Neural cell (in vitro differentiated cells): ENCODE measurements around the gene STK17B. TPM values are rescaled to one million over a fixed set of nuclear protein-coding genes. Genes with fewer than 3 reads are reported as not detected.
"Not testable (repeated sequence)": the region's sequence is repeated elsewhere in the genome, so short reads cannot be mapped to it uniquely, and the experiment has no call there.

Experiments
- H2AFZ ChIP-seq: fragments of 200-600, 300-800 bp; sonication (generic), shearing (Covaris generic); 2 replicates; pipeline ENCODE4 v1.6.0; 2014; ENCODE audit warnings: low read depth, mild to moderate bottlenecking, antibody characterized with exemption, low read length, moderate library complexity
- H3F3A ChIP-seq: fragments of 200-600 bp; shearing (Covaris generic); 2 replicates; pipeline ENCODE4 v1.6.1; 2016; ENCODE audit warnings: mild to moderate bottlenecking, moderate library complexity, mixed read lengths, antibody characterized with exemption, low read length; ENCODE audit not compliant: insufficient read depth, poor library complexity, severe bottlenecking
- H3K27ac ChIP-seq: fragments of 200-600, 300-800 bp; sonication (generic), shearing (Covaris generic); 2 replicates; pipeline ENCODE4 v1.5.1; 2014; ENCODE audit warnings: mild to moderate bottlenecking, low read length, moderate library complexity
- H3K27me3 ChIP-seq: fragments of 300-800, 200-600 bp; sonication (generic), shearing (Covaris generic); 2 replicates; pipeline ENCODE4 v1.6.0; 2014; ENCODE audit warnings: mild to moderate bottlenecking, low read depth, low read length, moderate library complexity; ENCODE audit not compliant: insufficient read depth
- H3K36me3 ChIP-seq: fragments of 300-800, 200-600 bp; sonication (generic), shearing (Covaris generic); 2 replicates; pipeline ENCODE4 v1.5.1; 2014; ENCODE audit warnings: mild to moderate bottlenecking, antibody characterized with exemption, low read length, moderate library complexity; ENCODE audit not compliant: insufficient read depth
- H3K4me2 ChIP-seq: fragments of 300-800, 200-600 bp; sonication (generic), shearing (Covaris generic); 2 replicates; pipeline ENCODE4 v1.6.0; 2014; ENCODE audit warnings: mild to moderate bottlenecking, low read length
- H3K4me3 ChIP-seq: fragments of 300-800, 200-600 bp; sonication (generic), shearing (Covaris generic); 2 replicates; pipeline ENCODE4 v1.5.1; 2014; ENCODE audit warnings: mild to moderate bottlenecking, low read length, moderate library complexity
- H3K79me2 ChIP-seq: fragments of 200-600 bp; shearing (Covaris generic); replicated peaks from 2 replicates; pipeline ENCODE4 v1.6.0; 2014; ENCODE audit warnings: mild to moderate bottlenecking, low read length, moderate library complexity; ENCODE audit not compliant: insufficient read depth
- H3K9ac ChIP-seq: fragments of 300-800, 200-600 bp; sonication (generic), shearing (Covaris generic); 2 replicates; pipeline ENCODE4 v1.6.1; 2016; ENCODE audit warnings: mild to moderate bottlenecking, low read length, mixed read lengths
- H3K9me2 ChIP-seq: fragments of 200-600 bp; shearing (Covaris generic); 2 replicates; pipeline ENCODE4 v1.6.1; 2016; ENCODE audit warnings: mild to moderate bottlenecking, low read length, mixed read lengths; ENCODE audit not compliant: insufficient read depth
- H3K9me3 ChIP-seq: fragments of 200-600, 300-800 bp; sonication (generic), shearing (Covaris generic); 2 replicates; pipeline ENCODE4 v1.6.1; 2016; ENCODE audit warnings: mild to moderate bottlenecking, mixed run types, low read length, moderate library complexity, mixed read lengths
- H4K20me1 ChIP-seq: fragments of 200-600 bp; shearing (Covaris generic); 2 replicates; pipeline ENCODE4 v1.6.1; 2016; ENCODE audit warnings: mild to moderate bottlenecking, mixed run types; ENCODE audit not compliant: insufficient read depth
- CTCF ChIP-seq: fragments of 450-650 bp; IDR thresholded peaks from 2 replicates; pipeline ENCODE4 v1.5.1; 2014; ENCODE audit warnings: antibody characterized with exemption, mild to moderate bottlenecking, moderate library complexity; ENCODE audit not compliant: poor library complexity, severe bottlenecking
- EP300 ChIP-seq: fragments of 450-650 bp; conservative IDR thresholded peaks from 2 replicates; pipeline ENCODE4 v1.6.1; 2014; ENCODE audit warnings: antibody characterized with exemption, mild to moderate bottlenecking, moderate library complexity; ENCODE audit not compliant: poor library complexity, severe bottlenecking
- EZH2 ChIP-seq: fragments of 200-600, 300-800 bp; shearing (Covaris generic), sonication (generic); IDR thresholded peaks from 2 replicates; pipeline ENCODE4 v1.6.1; 2014; ENCODE audit warnings: antibody characterized with exemption, low read length, borderline replicate concordance, mild to moderate bottlenecking; ENCODE audit not compliant: insufficient read depth, poor library complexity, severe bottlenecking
- MXI1 ChIP-seq: fragments of 450-650 bp; conservative IDR thresholded peaks from 2 replicates; pipeline ENCODE4 v1.6.1; 2014; ENCODE audit warnings: antibody characterized with exemption, mild to moderate bottlenecking; ENCODE audit not compliant: poor library complexity, severe bottlenecking
- POLR2AphosphoS5 ChIP-seq: IDR thresholded peaks from 2 replicates; pipeline ENCODE4 v1.6.1; 2012
- RAD21 ChIP-seq: fragments of 450-650 bp; conservative IDR thresholded peaks from 2 replicates; pipeline ENCODE4 v1.6.1; 2014; ENCODE audit warnings: antibody characterized with exemption, mild to moderate bottlenecking, moderate library complexity
- REST ChIP-seq: IDR thresholded peaks from 2 replicates; pipeline ENCODE4 v1.6.1; 2012; ENCODE audit warnings: borderline replicate concordance
- SMC3 ChIP-seq: fragments of 450-650 bp; conservative IDR thresholded peaks from 2 replicates; pipeline ENCODE4 v1.6.1; 2014; ENCODE audit warnings: antibody characterized with exemption, mild to moderate bottlenecking, moderate library complexity; ENCODE audit not compliant: poor library complexity
- TAF1 ChIP-seq: IDR thresholded peaks from 2 replicates; pipeline ENCODE4 v1.6.1; 2012; ENCODE audit warnings: low read depth
- polyA plus RNA-seq: library from polyadenylated mRNA; depleted of rRNA; stranded (reverse); fragments of >200 nt; gene quantifications from 2 replicates; pipeline ENCODE4 v1.2.3, GENCODE V29; 2014

Gene STK17B
- polyA plus RNA-seq, 1 donor from 2014 or later = 0.67 TPM

DNA sequence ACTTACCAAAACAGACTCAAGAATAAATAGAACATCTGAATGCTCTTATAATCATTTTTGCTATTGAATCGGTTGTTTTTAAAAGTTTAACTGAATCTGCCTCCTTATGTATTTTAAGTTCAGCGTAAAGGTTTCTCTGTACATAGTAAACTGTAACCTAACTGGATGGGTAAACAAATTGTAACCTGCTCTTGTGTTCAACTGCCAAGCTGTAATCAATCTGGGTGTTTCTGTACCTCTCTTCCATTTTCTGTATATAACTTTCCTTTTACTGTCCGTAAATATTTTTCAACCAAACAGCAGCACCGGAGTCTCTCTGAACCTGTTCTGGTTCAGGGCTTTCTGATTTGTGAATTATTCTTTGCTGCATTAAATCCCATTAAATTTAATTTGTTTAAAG lies 75.1 kb downstream of the STK17B start:
- TF ChIP-seq RAD21 (no peak), EZH2 (no peak), CTCF (no peak), EP300 (no peak), POLR2AphosphoS5 (no peak), MXI1 (no peak), TAF1 (no peak), SMC3 (no peak), REST (no peak)
- H3K4me3 ChIP-seq = no peak overlapping the region
- no peaks in the 10 kb centered on the region for H4K20me1 ChIP-seq
- no peak overlapping the region for H3K27ac ChIP-seq
- no peaks in the 10 kb centered on the region for H3K27me3 ChIP-seq
- no peaks in the 10 kb centered on the region for H3F3A ChIP-seq
- no peak overlapping the region for H3K4me2 ChIP-seq
- no peaks in the 10 kb centered on the region for H3K36me3 ChIP-seq
- H2AFZ ChIP-seq = no peak overlapping the region
- no peaks in the 10 kb centered on the region for H3K79me2 ChIP-seq
- H3K9me3 ChIP-seq = no peaks in the 10 kb centered on the region
- no peak overlapping the region for H3K9ac ChIP-seq
- H3K9me2 ChIP-seq = no peaks in the 10 kb centered on the region

GRCh38 chr2:196089448-196089847 lies 81.9 kb downstream of the STK17B start:
- not testable (repeated sequence) for H4K20me1 ChIP-seq, H3K27ac ChIP-seq, H3K9me3 ChIP-seq, H3K4me3 ChIP-seq, H2AFZ ChIP-seq, H3K79me2 ChIP-seq, H3K4me2 ChIP-seq, H3K9ac ChIP-seq, H3K27me3 ChIP-seq, H3K9me2 ChIP-seq, H3F3A ChIP-seq, H3K36me3 ChIP-seq

GRCh38 chr2:196088203-196088602 lies 83.2 kb downstream of the STK17B start:
- H3K79me2 ChIP-seq = no peaks in the 10 kb centered on the region
- no peak overlapping the region for H3K27ac ChIP-seq
- H3K9ac ChIP-seq = no peak overlapping the region
- no peaks in the 10 kb centered on the region for H3F3A ChIP-seq
- no peak overlapping the region for H3K4me3 ChIP-seq
- no peak overlapping the region for H2AFZ ChIP-seq
- H3K27me3 ChIP-seq = no peaks in the 10 kb centered on the region
- H4K20me1 ChIP-seq = no peaks in the 10 kb centered on the region
- H3K4me2 ChIP-seq = no peak overlapping the region
- H3K9me2 ChIP-seq = no peaks in the 10 kb centered on the region
- H3K36me3 ChIP-seq = no peaks in the 10 kb centered on the region
- peaks cover 4% of the 10 kb centered on the region for H3K9me3 ChIP-seq
- TF ChIP-seq EZH2 = no peak
- no peak for TF ChIP-seq POLR2AphosphoS5
- TF ChIP-seq REST = no peak
